SK-N-SH (cell line): Measurements from ENCODE around the gene TTLL6.
A peak's percentile ranks its signal among the peaks of the same experiment; 100 is the strongest.

ENCODE experiments used
- CTCF ChIP-seq: fragments of 200-600 bp; sonication (generic); IDR thresholded peaks from 2 replicates; pipeline ENCODE4 v1.6.1; 2017; ENCODE audit warnings: antibody characterized with exemption, mild to moderate bottlenecking, moderate library complexity
- EP300 ChIP-seq, 2 experiments: IDR thresholded peaks; 2 replicates each; pipeline versions ENCODE4 v1.4.0 to v1.6.1; 2012; ENCODE audit warnings: borderline replicate concordance in 1 of 2, low read depth in 1 of 2, low read length in 1 of 2
- EZH2phosphoT487 ChIP-seq: fragments of 200-600 bp; sonication (generic); IDR thresholded peaks from 2 replicates; pipeline ENCODE4 v1.6.1; 2017; ENCODE audit warnings: low read depth, mixed run types, mild to moderate bottlenecking, antibody characterized with exemption, moderate library complexity, borderline replicate concordance
- MEF2A ChIP-seq: IDR thresholded peaks from 2 replicates; pipeline ENCODE4 v1.4.0; 2012; ENCODE audit warnings: low read depth, borderline replicate concordance
- POLR2AphosphoS5 ChIP-seq: IDR thresholded peaks from 2 replicates; pipeline ENCODE4 v1.6.1; 2012; ENCODE audit warnings: low read depth, low read length
- TAF1 ChIP-seq: IDR thresholded peaks from 2 replicates; pipeline ENCODE4 v1.6.1; 2012; ENCODE audit warnings: low read depth, mild to moderate bottlenecking, low read length, moderate library complexity, borderline replicate concordance
- TCF12 ChIP-seq: IDR thresholded peaks from 2 replicates; pipeline ENCODE4 v1.4.0; 2012
- TEAD4 ChIP-seq: IDR thresholded peaks from 2 replicates; pipeline ENCODE4 v1.4.0; 2012; ENCODE audit warnings: mild to moderate bottlenecking, borderline replicate concordance; ENCODE audit not compliant: insufficient read depth
- USF2 ChIP-seq: fragments of 150-350 bp; IDR thresholded peaks from 2 replicates; pipeline ENCODE4 v1.6.1; 2017; ENCODE audit warnings: antibody characterized with exemption, low read length, low read depth, borderline replicate concordance

- no peak for TF ChIP-seq EP300 (IDR thresholded peaks at IDR 0.05; ENCODE audit: borderline replicate concordance in 1 of 2, low read depth in 1 of 2, low read length in 1 of 2)
- no peak for TF ChIP-seq MEF2A
- no peak for TF ChIP-seq CTCF
- TF ChIP-seq POLR2AphosphoS5 = no peak
- peak; percentile 98; the same call in 1 of the 2 replicates for TF ChIP-seq EZH2phosphoT487
- TF ChIP-seq TEAD4 = no peak
- no peak for TF ChIP-seq USF2
- no peak for TF ChIP-seq TAF1
- TF ChIP-seq TCF12 = no peak
Observed at GRCh38 chr17:48747445-48748363, 69.3 kb downstream of the TTLL6 start.
